GM12874 (cell line): ENCODE data around the gene DPYSL3.

Experiments used
- TF ChIP-seq, protein P1 (sequence below): IDR thresholded peaks from 2 replicates; pipeline ENCODE4 v1.5.1; 2011; ENCODE audit warnings: low read depth, mild to moderate bottlenecking, control low read depth, low read length, moderate library complexity; ENCODE audit not compliant: insufficient read depth

Gene DPYSL3

GRCh38 chr5:147523069-147523468, 13.2 kb upstream of the DPYSL3 start:
- TF ChIP-seq, protein P1, sequence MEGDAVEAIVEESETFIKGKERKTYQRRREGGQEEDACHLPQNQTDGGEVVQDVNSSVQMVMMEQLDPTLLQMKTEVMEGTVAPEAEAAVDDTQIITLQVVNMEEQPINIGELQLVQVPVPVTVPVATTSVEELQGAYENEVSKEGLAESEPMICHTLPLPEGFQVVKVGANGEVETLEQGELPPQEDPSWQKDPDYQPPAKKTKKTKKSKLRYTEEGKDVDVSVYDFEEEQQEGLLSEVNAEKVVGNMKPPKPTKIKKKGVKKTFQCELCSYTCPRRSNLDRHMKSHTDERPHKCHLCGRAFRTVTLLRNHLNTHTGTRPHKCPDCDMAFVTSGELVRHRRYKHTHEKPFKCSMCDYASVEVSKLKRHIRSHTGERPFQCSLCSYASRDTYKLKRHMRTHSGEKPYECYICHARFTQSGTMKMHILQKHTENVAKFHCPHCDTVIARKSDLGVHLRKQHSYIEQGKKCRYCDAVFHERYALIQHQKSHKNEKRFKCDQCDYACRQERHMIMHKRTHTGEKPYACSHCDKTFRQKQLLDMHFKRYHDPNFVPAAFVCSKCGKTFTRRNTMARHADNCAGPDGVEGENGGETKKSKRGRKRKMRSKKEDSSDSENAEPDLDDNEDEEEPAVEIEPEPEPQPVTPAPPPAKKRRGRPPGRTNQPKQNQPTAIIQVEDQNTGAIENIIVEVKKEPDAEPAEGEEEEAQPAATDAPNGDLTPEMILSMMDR = no peak

DNA sequence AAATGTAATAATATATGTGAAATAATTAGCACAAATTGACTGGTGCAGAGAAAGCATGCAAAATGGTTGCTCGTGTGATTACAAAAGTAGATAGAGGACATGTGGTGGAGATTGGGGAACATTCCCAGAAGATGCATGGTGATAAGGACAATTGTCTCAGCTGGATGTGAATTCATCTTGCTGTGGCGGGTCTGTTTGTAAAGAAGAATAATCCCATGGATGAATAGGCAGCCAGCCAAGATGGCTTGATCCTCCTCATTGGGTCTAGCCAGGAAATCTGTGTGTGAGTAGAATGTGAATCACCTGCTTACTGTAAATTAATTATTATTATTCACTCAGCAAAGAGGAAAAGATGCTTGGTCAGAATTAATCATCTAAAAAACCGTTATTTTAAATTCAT, 12.6 kb upstream of the DPYSL3 start:
- TF ChIP-seq, protein P1 = no peak

- TF ChIP-seq, protein P1 = no peak
Measured at GRCh38 chr5:147520450-147520849, 10.6 kb upstream of the DPYSL3 start.

DNA sequence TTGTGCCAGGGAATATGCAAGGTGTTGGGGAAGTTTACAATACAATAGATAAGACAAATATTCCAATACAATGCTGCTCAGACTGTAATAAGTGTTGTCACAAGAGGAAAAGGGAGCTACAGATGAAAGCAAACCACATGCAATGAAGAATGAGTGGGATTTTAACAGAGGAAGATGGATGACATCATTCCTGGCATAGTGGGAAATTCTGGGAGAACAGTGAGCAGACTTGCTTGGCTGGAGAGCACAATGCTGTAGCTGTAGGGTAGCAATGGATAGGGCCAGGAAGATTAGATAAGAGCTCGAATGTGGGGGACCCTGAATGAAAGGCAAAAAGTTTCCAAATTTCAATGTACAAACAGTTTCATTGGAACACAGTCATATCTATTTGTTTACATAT, 9.5 kb upstream of the DPYSL3 start:
- TF ChIP-seq, protein P1 = no peak

GRCh38 chr5:147517383-147517782, 7.5 kb upstream of the DPYSL3 start:
- TF ChIP-seq, protein P1 = no peak

DNA sequence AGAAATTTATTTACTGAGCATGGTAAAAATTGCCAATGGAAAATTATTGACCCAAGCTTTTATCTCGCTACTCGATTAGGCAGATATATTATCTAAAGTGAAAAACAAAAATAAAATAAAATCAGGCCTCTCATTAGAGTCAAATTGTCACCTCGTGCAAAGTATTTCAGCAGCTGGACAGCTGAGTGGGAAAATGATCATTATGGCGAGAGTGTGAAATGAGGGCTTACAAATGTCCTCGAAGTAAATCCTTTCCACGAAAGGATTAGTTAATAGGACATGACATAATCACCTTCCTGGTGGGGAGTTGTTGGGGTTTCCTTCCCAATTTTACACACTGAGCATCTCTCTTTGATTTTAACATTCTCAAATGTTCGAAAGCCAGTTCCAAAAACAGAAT, 5.4 kb upstream of the DPYSL3 start:
- TF ChIP-seq, protein P1 = no peak

GRCh38 chr5:147512659-147513379, 3.0 kb upstream of the DPYSL3 start:
- TF ChIP-seq, protein P1 = no peak
